Fibroblast of skin of scalp (primary cell): ENCODE results near the gene CPNE5.
"Not testable (repeated sequence)": the region's sequence is repeated elsewhere in the genome, so short reads cannot be mapped to it uniquely, and the experiment has no call there.

Experiments
- DNase-seq: peaks from one replicate; pipeline ENCODE4 v3.0.0-alpha.2; 2013

The CPNE5 gene

GRCh38 chr6:36814249-36814648 is 25.0 kb downstream of the CPNE5 start:
- no peak for DNase-seq

GRCh38 chr6:36813526-36813925 is 25.7 kb downstream of the CPNE5 start:
- no peak for DNase-seq

DNA sequence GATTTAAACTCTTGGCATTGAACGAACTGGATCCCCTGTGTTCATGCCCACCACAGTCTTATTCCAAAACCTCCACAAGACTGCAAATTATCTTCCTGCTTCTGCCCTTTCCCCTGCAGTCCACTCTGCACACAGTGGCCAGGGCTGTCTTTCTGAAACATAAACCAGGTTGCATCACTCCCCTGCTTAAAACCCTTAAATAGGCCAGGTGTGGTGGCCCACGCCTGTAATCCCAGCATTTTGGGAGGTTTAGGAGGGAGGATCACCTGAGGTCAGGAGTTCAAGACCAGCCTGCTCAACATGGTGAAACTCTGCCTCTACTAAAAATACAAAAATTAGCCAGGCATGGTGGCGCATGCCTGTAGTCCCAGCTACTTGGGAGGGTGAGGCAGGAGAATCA is 26.2 kb downstream of the CPNE5 start:
- DNase-seq = not testable (repeated sequence)

DNA sequence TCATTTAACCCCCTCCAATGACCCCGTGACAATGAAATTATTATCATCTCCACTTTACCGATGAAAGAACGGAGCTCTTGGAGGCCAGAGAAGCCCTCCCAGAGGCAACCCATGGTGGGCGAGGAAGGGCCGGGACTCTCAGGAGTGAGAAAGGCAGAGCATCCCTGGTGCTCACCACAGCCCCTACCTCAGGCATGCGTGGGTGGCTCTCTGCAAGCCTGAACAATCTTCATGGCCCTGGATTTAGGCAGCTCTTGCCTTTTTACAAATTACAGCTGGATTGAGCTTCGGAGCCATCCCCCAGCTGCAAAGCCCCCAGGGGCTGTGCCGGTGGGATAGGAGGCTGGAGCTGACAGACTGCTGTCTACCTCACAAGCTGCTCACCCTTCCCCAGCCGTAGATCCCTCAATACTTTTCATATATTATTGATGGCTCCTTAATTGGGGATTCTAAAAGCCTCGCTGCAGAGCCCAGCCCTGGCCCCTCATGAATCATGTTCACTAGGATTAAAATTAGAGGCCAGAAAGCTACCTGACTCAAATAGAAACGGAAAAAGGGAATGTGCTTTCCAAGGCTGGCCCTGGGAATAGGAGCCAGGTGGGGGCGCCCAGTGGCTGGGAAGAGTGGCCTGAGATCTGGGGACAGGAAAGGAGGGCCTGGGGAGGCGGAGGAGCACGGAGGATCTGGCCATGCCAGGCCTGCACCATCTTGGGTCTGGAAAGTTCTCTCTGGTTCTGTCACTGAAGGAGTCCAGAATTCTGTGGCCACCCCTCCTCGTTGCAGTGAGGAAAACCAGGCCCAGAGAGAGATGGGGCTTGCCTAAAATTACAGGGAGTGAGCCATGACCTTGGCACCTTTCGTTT is 29.1 kb downstream of the CPNE5 start:
- DNase-seq = no peak

GRCh38 chr6:36809156-36809555 is 30.1 kb downstream of the CPNE5 start:
- no peak for DNase-seq

- DNase-seq = no peak
These were observed 30.6 kb downstream of the CPNE5 start for GRCh38 chr6:36808634-36809033.

DNA sequence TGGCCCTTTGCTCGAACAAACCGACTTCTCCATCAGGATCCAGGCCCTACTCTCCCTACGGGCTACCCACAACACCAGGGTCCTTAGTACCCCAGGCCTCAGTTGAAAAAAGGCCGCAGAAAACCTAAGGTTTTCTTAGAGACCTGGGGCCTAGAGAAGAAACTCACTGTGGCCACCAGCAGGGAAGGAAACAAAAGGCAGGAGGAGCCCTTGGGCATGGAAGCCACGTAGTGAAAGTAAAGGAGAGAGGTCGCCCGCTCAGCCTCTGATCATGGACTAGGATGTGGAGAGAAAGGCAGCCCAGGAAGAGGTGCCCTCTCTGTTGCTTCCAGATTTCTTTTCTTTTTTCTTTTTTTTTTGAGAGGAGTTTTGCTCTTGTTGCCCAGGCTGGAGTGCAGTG is 31.5 kb downstream of the CPNE5 start:
- DNase-seq = no peak

GRCh38 chr6:36807143-36807542 is 32.1 kb downstream of the CPNE5 start:
- DNase-seq = no peak

DNA sequence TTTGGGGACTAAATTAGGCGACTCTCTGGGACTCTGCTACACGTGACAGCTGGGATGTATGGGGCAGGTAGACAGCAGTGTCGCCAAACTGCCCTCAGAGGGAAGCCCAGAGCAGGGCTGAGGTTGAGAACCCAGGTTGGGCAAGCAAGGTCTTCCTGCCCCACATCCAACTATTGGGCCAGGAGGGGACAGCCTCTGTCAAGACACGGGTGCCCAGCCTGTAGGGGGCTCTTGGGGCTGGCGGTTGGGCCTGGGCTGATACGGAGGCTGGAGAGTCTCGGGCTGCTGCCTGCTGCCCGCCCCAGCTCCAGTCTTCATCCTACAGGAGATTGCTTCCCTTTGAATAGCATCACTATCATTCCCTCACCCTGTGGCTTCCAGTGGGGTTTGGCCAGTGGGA is 33.3 kb downstream of the CPNE5 start:
- no peak for DNase-seq

DNA sequence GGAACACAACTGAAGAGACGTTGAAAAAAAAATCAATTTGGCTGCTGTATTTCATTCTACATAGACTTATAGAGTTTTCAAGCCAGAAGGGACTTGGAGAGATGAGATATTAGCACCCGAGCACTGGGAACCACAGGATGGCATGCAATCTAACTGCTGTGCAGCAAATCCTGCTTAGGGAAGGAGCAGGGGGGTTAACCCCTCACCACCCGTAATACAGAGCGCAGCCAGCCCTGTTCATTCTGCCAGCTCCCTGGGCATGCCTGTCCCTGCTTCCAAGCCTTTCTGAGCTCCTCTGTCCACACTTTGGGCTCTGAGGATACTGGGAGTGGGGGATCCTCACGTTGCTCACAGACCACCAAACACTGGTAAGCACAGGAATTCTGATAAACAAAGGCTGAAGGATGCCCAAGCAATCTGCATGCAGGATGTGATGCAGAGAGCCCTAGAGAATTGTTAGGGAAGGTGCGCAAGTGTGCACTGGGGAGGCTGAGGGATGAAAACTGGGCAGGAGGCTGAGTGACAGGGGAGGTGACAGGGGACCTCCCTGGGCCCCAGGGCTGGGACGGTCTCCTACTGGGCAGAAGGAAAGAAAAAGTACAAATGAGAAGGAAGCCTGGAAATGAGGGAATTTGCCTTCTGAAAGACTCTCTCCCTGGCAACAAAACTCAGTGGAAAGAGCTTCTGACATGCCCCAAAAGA is 34.0 kb downstream of the CPNE5 start:
- no peak for DNase-seq

- no peak for DNase-seq
These were observed 34.7 kb downstream of the CPNE5 start for GRCh38 chr6:36804563-36804962.

GRCh38 chr6:36803908-36804307 is 35.3 kb downstream of the CPNE5 start:
- DNase-seq = no peak

DNA sequence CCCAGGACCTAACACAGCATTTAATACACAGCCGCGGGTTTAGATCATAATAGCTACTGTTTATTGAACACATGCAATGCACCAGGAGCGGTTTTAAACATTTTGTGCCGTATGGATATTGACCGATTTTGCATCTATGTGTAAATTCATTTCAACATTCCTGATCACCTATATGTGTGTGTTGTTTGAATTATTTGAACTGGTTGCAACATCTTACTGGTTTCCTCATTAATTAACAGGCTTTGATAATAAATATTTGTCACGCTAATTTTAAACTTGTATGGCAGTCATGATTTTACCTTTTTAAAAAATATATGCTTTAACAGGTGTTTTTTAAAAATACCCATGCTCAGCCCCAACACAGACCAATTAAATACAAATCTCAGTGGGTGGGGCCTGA is 35.8 kb downstream of the CPNE5 start:
- DNase-seq = no peak

DNA sequence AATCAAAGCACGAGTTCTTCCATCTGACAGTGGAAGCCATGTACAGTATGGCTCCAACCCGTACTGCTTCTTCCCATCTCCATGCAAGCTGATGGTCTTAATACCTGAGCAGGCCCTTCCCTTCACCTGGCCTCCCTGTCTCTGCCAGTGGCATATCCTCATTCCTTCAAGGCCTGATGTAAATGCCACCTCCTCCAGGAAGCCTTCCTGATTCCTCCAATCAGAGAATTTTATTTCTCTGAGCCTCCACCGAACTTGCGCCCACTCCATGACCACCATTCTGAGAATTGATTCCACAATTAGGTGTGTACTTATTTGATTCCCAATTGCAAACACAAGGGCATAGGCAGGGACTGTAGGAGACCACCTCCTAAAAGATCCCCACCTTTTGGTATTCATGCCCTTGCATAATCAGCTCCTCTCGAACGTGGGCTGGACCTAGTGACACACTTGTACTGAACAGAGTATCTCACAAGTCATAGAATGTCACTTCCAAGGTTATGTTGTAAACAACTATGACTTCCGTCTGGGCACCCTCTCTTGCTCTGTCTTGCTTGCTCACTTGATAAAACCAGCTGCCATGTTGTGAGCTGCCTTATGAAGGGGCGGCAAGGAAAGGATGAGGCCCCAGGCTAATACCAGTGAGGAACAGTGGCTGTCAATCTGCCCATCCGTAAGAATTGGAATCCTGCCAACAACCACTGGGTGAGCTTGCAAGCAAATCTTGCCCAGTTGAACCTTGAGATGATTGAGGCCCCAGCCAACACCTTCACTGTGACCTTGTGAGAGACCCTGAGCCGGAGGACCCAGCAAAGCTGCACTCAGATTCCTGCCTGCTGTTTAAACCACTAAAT is 38.8 kb downstream of the CPNE5 start:
- no peak for DNase-seq

DNA sequence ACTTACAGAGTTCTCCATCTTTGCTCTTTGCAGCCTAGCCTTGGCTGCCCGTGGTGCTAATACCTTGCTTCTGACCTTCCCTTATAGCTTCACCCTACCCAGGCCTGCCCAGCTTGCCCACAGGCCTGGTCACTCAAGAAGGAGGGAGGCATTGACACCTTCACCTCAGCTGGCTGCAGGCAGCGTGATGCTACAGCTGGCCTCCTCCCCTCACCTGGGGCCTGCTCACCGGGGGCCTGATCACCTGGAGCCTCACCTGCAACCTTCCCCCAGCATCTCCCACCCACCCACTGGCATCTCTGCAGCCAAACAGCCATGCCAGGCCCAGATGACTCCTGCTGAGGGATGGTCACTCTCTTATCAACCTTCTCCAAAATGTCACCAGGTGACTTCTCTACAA is 40.4 kb downstream of the CPNE5 start:
- DNase-seq = no peak

- DNase-seq = no peak
These were observed 41.6 kb downstream of the CPNE5 start for GRCh38 chr6:36797653-36798052.

DNA sequence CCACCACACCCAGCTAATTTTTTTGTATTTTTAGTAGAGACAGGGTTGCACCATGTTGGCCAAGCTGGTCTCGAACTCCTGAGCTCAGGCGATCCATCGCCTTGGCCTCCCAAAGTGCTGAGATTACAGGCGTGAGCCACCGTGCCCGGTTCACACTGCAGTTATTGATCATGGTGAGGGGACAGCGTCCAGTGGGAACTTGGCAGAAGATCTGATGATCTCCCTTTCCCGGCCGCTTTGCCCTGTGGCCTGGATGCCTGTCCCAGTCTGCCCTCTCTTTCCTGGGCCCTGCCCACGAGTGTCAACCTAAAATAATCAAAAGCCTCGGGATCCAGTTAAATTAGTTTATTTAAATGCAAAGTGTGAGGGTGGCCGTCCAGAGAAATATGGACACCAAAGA is 42.2 kb downstream of the CPNE5 start:
- no peak for DNase-seq

- no peak for DNase-seq
These were observed 44.6 kb downstream of the CPNE5 start for GRCh38 chr6:36794713-36795065.

GRCh38 chr6:36793913-36794712 is 45.1 kb downstream of the CPNE5 start:
- DNase-seq = no peak

- no peak for DNase-seq
These were observed 45.8 kb downstream of the CPNE5 start for GRCh38 chr6:36793296-36793912.

GRCh38 chr6:36791521-36792135 is 47.6 kb downstream of the CPNE5 start:
- no peak for DNase-seq

- DNase-seq = no peak
These were observed 48.2 kb downstream of the CPNE5 start for GRCh38 chr6:36791085-36791484.
